Activated CD8-positive, alpha-beta memory T cell treated with anti-CD3 and anti-CD28 coated beads for 36 hours (primary cell): ENCODE measurements around the gene P3R3URF. TPM values are rescaled to one million over a fixed set of nuclear protein-coding genes. Genes with fewer than 3 reads are reported as not detected.

ENCODE experiments used
- CTCF ChIA-PET: fragments of 350-600 bp; sonication (Branson Sonifier 250); formaldehyde crosslinking; loops from one replicate; lab custom pipeline; 2021; ENCODE audit warnings: antibody characterized with exemption; lab: Charles Lee
- POLR2A ChIA-PET: fragments of 350-600 bp; sonication (Branson Sonifier 250); formaldehyde crosslinking; loops from one replicate; lab custom pipeline; 2021; ENCODE audit warnings: antibody characterized with exemption; lab: Charles Lee
- total RNA-seq, 2 experiments: library from RNA; stranded (reverse); gene quantifications; one replicate each; pipeline ENCODE4 v1.2.3, GENCODE V29; 2021

P3R3URF gene
- total RNA-seq, 2 experiments from 2014 or later, result not detected

- POLR2A ChIA-PET, result no interaction called here
- CTCF ChIA-PET, result interaction anchor here (1.0 to 1.8 kb wide), 2 partner anchors 23 to 65 kb away, joined by 3 to 9 read pairs; no protein-coding TSS in a partner anchor
These were observed 18.4 kb downstream of the P3R3URF start for GRCh38 chr1:46157916-46158311.

DNA sequence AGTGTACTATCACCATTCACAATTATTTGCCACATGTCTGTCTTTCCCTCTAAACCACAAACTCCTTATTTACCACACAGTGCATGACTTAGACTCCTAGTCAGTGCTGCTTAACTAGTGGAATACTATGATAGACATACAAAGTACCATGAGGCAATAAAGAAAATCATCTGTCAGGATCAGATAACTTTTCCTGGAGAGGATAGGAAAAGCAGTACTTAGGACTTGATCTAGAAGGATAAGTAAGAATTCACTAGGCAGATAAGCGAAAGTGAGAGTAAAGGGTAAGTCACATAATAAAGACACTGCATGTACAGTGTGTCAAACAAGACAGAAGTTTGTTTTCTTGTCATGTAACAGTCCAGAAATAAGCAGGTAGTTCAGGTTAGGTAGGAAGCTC lies 22.6 kb downstream of the P3R3URF start:
- CTCF ChIA-PET, result no interaction called here

GRCh38 chr1:46153228-46153627 lies 23.1 kb downstream of the P3R3URF start:
- CTCF ChIA-PET, result no interaction called here
- POLR2A ChIA-PET, result no interaction called here

More for the DNA sequence above, 22.6 kb downstream of the P3R3URF start:
- POLR2A ChIA-PET, result interaction anchor here (0.5 kb wide), 1 partner anchor 12 kb away, joined by 7 read pairs; no protein-coding TSS in a partner anchor

DNA sequence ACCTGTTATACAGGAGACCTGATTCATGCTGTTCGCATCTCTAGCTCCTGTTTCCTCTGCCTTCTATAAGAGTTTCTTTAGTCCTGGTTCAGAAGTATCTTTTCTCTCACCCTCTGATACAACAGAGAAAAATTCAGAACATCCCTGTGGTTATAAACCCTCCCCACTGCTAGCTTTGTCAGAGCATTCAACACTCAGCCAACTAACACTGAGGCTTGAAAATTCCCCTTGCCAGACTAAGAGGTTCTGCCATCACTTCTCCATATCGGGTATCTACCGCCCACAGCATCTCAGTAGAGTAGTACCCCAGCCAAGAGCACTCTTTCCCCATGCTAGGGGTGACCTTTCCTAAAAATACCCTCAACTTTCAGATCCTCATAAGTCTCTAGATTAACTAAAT lies 24.3 kb downstream of the P3R3URF start:
- ChIA-PET CTCF (no interaction called here), POLR2A (no interaction called here)

- ChIA-PET CTCF (no interaction called here), POLR2A (no interaction called here)
These were observed 26.2 kb downstream of the P3R3URF start for GRCh38 chr1:46150085-46150484.

DNA sequence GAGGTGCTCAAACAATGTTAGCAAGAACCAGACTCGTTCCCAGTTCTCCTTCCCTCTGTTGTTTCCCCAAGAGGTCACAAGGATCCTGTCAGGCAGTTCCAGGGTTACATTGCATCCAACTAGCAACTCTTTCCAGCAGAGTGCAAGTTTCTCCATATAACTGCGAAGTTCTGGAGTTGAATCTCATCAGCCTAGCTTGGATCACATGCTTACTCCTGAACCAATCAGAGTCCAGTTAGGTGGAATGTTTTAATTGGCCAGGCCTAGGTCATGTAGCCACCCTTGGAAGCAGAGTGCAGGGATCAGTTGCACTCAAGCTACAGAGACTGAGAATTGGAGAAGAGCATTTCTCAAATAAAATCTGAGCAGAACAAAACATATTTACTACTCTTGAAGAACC lies 28.0 kb downstream of the P3R3URF start:
- POLR2A ChIA-PET, result no interaction called here

DNA sequence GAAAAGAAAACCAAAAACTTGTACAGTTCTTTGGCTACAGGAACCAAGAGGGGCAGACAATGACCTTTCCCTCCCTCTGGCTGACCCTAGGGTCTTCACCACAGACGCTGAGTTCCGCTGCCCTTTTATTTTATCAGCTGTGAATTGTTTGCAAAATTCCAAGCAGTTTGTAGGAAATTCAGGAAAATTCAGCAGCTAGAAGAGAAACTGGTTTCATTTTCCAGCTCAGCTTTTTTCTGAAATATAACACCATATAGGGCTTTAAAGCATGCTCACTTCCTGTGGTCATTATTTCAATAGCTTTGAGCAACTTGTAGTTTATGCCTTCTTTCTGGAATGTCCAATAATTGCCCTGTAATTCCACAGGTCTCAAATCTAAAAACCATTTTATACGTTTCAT lies 38.4 kb downstream of the P3R3URF start:
- ChIA-PET POLR2A (interaction anchor here (0.6 kb wide), 1 partner anchor 28 kb away, joined by 3 read pairs; no protein-coding TSS in a partner anchor), CTCF (interaction anchor here (0.9 kb wide), 1 partner anchor 86 kb away, joined by 3 read pairs; no protein-coding TSS in a partner anchor)

More for the DNA sequence above, 28.0 kb downstream of the P3R3URF start:
- CTCF ChIA-PET, result no interaction called here

DNA sequence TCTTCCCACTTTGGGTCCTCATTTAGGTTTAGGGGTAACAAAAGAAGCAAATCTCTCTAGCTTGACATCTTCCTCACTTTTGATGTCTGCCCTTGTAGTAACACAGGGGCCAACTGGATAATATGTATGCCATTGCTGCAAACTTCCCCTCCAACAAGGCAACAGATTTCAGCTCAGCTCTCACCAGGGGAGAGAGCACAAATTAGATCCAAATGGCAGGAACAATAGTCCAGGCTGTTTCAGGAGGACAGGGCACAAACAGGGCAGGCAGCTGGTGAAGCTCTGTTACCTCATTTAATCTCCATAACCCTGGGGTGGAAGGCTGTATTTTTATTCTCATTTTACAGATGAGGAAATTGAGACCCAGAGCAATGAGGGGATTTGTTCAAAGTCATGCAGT lies 39.6 kb downstream of the P3R3URF start:
- ChIA-PET POLR2A (no interaction called here), CTCF (no interaction called here)

DNA sequence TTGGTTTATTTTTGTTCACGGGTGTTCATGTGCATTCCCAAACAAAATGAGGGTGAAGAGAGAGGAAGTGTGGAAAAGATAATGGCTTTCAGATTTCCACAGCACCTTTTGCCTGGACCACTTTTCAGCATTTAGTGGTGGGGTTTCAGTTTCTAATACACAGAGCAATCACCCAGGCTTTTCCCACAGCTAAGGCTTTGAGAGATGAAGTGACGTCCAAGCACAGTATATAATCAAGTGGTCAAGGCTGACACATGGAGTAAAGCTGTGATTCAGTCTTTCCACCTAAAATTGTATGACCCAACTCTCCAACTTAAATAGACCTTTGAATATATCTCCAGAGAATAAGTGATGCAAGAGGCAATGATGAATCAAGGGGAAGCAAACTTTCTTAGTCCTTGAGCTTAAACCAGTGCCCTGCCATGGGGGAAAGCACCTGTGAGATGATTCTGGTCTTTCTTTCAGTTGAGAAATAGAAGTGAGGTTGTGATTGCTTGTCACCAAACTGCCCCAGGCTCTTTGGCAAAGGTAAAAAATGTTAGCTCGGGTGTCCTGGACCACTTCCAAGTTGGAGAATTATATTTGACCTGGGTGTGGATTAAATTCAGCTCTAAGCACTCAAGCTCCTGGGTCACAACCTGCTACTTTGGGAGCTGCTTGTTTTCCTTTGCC lies 41.5 kb downstream of the P3R3URF start:
- POLR2A ChIA-PET, result no interaction called here
- CTCF ChIA-PET, result interaction anchor here (0.6 kb wide), 1 partner anchor 100 kb away, joined by 5 read pairs; no protein-coding TSS in a partner anchor

DNA sequence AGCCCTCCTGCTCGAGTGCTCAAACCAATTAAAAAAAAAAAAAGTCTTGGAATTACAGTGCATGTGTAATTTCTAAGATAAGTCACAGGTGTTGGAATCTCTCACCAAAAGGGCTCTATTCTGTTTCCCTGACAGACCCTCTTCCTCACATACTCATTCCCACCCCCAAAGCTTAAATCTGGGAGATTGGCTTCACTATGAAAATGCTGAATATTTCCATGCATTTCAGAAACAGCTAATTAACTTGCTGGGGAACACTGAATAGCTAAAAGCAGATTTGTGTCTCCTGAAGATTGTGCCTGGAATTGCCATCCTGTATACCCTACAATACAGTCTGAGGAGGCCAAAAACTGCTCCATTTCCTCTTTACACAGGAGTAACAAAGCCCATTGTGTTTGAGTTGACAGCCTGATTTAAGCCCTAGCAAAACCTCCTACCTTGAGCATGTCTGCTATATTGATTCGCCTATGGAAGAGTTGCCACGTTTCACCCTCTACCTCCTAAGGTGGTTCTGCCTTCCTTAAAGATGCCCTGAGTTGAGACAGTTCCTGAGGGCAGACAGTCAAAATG lies 42.4 kb downstream of the P3R3URF start:
- ChIA-PET CTCF (no interaction called here), POLR2A (no interaction called here)

DNA sequence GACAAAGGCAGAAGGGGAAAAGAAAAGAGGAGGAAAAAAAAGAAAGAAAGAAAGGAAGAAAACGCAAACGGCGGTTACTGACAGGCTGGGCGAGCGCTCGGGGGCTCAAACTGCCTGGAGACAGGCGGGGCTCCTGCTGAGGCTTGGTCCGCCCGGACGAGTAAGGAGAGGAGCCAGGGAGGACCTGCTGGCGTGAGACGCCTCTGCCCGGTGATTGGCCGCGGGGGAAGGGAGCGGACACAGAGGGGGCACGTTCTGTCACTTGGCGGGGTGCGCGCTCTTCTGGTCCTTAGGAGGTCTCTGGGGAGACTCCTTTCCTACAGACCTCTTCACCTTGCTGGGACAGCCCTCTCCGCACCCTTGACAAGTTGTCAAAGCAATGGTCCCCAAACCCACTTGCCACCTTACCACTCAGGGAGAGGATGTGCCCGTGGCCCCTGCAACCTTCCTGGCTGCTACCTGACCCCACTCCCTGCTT lies 43.1 kb downstream of the P3R3URF start:
- ChIA-PET CTCF (no interaction called here), POLR2A (interaction anchor here (0.6 kb wide), 1 partner anchor 303 kb away, joined by 4 read pairs; no protein-coding TSS in a partner anchor)

DNA sequence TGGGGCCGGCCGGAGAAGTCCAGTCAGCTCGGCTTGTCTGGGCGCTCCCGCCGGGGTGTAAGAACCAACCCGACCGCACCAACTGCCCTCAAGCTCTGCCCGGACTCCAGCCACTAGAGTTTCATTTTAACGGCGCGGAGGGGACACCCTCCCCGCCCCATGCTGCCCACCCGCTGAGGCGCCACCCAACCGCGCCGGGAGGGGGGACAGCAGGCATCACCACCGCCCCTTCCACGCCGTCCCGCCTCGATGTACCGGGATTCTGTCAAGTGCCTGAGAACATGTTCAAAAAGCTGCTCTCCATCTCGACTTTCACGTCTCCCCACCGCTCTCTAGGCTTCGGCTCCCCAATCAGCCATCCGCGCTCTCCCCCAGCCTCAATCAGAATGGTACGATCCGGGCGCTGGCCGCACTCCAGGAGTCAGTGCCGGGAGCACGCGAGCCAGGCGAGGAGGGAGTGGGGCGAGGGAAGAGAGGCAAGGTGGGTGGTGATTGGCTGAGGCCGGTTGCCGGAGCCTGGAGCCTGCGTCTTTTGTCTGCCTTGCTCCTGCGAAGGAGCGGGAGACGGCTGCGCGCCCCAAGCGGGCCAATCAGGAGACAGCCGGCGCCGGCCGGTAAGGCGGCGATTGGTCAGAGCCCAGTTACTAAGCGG lies 43.6 kb downstream of the P3R3URF start, which contains the start of gene PIK3R3:
TSS of gene PIK3R3 (minus strand) at position 101 of the 652 bp plus-strand sequence. CDS start 677 bp downstream, outside the sequence.
- ChIA-PET POLR2A (interaction anchor here (0.6 kb wide), 1 partner anchor 303 kb away, joined by 4 read pairs; no protein-coding TSS in a partner anchor), CTCF (no interaction called here)

GRCh38 chr1:46131712-46132528 lies 44.4 kb downstream of the P3R3URF start:
- ChIA-PET CTCF (interaction anchor here (0.7 kb wide), 1 partner anchor 68 kb away, joined by 3 read pairs; no protein-coding TSS in a partner anchor), POLR2A (no interaction called here)

DNA sequence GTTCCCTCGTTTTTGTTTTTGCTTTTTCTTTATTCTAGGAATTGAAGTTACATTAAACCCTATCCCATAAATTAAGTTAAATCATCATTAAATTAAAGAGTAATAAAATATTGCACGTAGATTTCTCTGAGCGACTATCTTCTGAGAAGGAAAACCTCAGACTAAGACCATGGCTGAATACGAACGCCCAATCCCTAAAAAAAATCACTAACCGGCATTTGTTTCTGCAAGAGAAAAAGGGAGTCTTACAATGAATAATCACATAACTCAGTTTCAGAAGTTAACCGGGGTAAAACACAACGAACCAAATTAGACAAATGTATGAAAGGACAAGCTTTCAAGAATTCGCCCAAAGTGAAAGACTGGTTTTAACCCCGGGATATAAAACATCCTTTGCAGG lies 45.2 kb downstream of the P3R3URF start:
- ChIA-PET CTCF (interaction anchor here (0.7 kb wide), 1 partner anchor 69 kb away, joined by 3 read pairs; no protein-coding TSS in a partner anchor), POLR2A (no interaction called here)

GRCh38 chr1:46130606-46131005 lies 45.7 kb downstream of the P3R3URF start:
- ChIA-PET CTCF (no interaction called here), POLR2A (no interaction called here)

GRCh38 chr1:46130121-46130520 lies 46.2 kb downstream of the P3R3URF start:
- CTCF ChIA-PET, result no interaction called here
- POLR2A ChIA-PET, result no interaction called here

- CTCF ChIA-PET, result no interaction called here
- POLR2A ChIA-PET, result no interaction called here
These were observed 47.9 kb downstream of the P3R3URF start for GRCh38 chr1:46128344-46128743.
